Kidney (tissue), 14 donors: Measurements from ENCODE around the gene THY1. TPM values are rescaled to one million over a fixed set of nuclear protein-coding genes. Genes with fewer than 3 reads are reported as not detected.
A peak's percentile ranks its signal among the peaks of the same experiment; 100 is the strongest.

Source experiments
- DNase-seq, 5 donors: peaks; one replicate each; pipeline ENCODE4 v3.0.0-alpha.2; 2013 to 2020
- FAIRE-seq: peaks from 2 replicates; lab custom pipeline; 2012; peaks lifted over from hg19 to GRCh38; lab: Jason Lieb, UNC
- H3K27ac ChIP-seq, 2 donors: one replicate each; pipeline ENCODE4 v1.7.0; 2013; ENCODE audit warnings: low read depth in 2 of 2, low read length in 2 of 2, inconsistent platforms in 1 of 2
- H3K27me3 ChIP-seq: one replicate; pipeline ENCODE4 v1.7.1; 2013; ENCODE audit warnings: low read length, inconsistent platforms; ENCODE audit not compliant: control insufficient read depth, insufficient read depth
- H3K36me3 ChIP-seq, 3 donors: one replicate each; pipeline versions ENCODE4 v1.7.0 to v1.7.1; 2013; ENCODE audit warnings: low read length in 3 of 3, control low read depth in 1 of 3, inconsistent platforms in 1 of 3; ENCODE audit not compliant: insufficient read depth in 3 of 3, control insufficient read depth in 2 of 3
- H3K4me1 ChIP-seq, 3 donors: one replicate each; pipeline versions ENCODE4 v1.7.0 to v1.7.1; 2013; ENCODE audit warnings: low read length in 3 of 3, inconsistent platforms in 1 of 3, low read depth in 1 of 3; ENCODE audit not compliant: control insufficient read depth in 2 of 3, insufficient read depth in 2 of 3
- H3K4me3 ChIP-seq, 3 donors: one replicate each; pipeline versions ENCODE4 v1.7.0 to v1.8.1; 2013; ENCODE audit warnings: low read length in 3 of 3, control low read depth in 1 of 3, inconsistent platforms in 1 of 3
- H3K9ac ChIP-seq, 3 donors: one replicate each; pipeline versions ENCODE4 v1.7.0 to v1.7.1; 2013; ENCODE audit warnings: low read length in 3 of 3, control low read depth in 1 of 3, inconsistent platforms in 1 of 3
- H3K9me3 ChIP-seq, 3 donors: one replicate each; pipeline versions ENCODE4 v1.7.0 to v1.7.1; 2013; ENCODE audit warnings: low read length in 3 of 3, control low read depth in 1 of 3, inconsistent platforms in 1 of 3; ENCODE audit not compliant: control insufficient read depth in 2 of 3, insufficient read depth in 1 of 3
- intact Hi-C: fragments of 100-400 bp; cut with DNase I; formaldehyde crosslinking; loops from one replicate; pipeline ENCODE4 v1.11.1; 2022
- polyA plus RNA-seq: library from polyadenylated mRNA; stranded (reverse); fragments of 350-450 nt; fragmentation: Illumina TruSeq; extraction: RNeasy Lipid Tissue Mini Kit (QIAGEN cat#74804); gene quantifications from one replicate; pipeline ENCODE4 v1.2.3, GENCODE V29; 2014; ENCODE audit warnings: low read depth, low replicate concordance; ENCODE audit not compliant: insufficient read depth
- total RNA-seq: library from RNA; stranded (reverse); fragmentation: NEBNext Ultra II Directional; extraction: Animal tissue kit (Norgen Biotek cat#: 25700); gene quantifications from one replicate; pipeline ENCODE4 v1.2.1, GENCODE V29; 2021
- TF ChIP-seq, protein P1 (sequence below): IDR thresholded peaks from 3 replicates; pipeline ENCODE4 v1.5.1; 2012; ENCODE audit warnings: mild to moderate bottlenecking, moderate library complexity, borderline replicate concordance; ENCODE audit not compliant: insufficient read depth; ENCODE audit errors: extremely low read depth
- donor health status: control.
- donor health status: control.
- donor health status: control.
- donor health status: control.
- donor health status: control.
- donor health status: DM: yes; HTN: yes; CAD: no.
- donor health status: Normal renal cell carcinoma (clear cell type).

THY1 gene
- total and polyA plus RNA-seq, 2 donors from 2014 or later: 17.5 to 240 TPM

- no peak overlapping the region for H3K27ac ChIP-seq
- intact Hi-C loops: no loop called here
- TF ChIP-seq, protein P1, sequence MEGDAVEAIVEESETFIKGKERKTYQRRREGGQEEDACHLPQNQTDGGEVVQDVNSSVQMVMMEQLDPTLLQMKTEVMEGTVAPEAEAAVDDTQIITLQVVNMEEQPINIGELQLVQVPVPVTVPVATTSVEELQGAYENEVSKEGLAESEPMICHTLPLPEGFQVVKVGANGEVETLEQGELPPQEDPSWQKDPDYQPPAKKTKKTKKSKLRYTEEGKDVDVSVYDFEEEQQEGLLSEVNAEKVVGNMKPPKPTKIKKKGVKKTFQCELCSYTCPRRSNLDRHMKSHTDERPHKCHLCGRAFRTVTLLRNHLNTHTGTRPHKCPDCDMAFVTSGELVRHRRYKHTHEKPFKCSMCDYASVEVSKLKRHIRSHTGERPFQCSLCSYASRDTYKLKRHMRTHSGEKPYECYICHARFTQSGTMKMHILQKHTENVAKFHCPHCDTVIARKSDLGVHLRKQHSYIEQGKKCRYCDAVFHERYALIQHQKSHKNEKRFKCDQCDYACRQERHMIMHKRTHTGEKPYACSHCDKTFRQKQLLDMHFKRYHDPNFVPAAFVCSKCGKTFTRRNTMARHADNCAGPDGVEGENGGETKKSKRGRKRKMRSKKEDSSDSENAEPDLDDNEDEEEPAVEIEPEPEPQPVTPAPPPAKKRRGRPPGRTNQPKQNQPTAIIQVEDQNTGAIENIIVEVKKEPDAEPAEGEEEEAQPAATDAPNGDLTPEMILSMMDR: no peak
- H3K36me3 ChIP-seq: no peaks in the 10 kb centered on the region
- no peaks in the 10 kb centered on the region for H3K27me3 ChIP-seq
- FAIRE-seq (no peak), DNase-seq (no peak)
- no peaks in the 10 kb centered on the region for H3K4me1 ChIP-seq
- H3K9ac ChIP-seq: no peak overlapping the region
- H3K9me3 ChIP-seq: no peaks in the 10 kb centered on the region
- no peak overlapping the region for H3K4me3 ChIP-seq
Observed at GRCh38 chr11:119468511-119468910, 45.5 kb upstream of the THY1 start.

GRCh38 chr11:119461229-119461963 is 38.4 kb upstream of the THY1 start:
- FAIRE-seq: no peak

DNA sequence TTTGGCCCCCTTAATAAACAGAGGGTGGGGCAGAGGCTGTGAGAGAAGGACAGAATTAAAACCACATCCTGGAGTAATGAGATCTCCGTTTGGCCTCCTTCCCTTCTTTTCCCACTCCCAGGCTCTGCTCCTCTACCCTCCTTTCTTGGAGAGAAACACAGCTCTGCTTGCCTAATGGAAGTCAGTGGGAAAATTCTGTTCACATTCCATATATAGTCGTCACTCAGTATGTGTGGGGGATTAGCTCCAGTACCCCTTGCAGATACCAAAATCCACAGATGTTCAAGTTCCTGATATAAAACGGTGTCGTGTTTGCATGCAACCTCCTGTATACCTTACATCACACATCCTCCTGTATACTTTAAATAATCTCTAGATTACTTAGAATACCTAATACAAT is 37.6 kb upstream of the THY1 start:
- Histone ChIP-seq H3K36me3 (no peaks in the 10 kb centered on the region), H3K4me3 (no peak overlapping the region), H3K27me3 (no peaks in the 10 kb centered on the region), H3K9me3 (no peaks in the 10 kb centered on the region), H3K4me1 (no peaks in the 10 kb centered on the region), H3K9ac (no peak overlapping the region), H3K27ac (no peak overlapping the region)
- no peak for FAIRE-seq
- DNase-seq: peak in 1 of 5 donors; percentile 54
- intact Hi-C loops: no loop called here
- TF ChIP-seq, protein P1: no peak

More at GRCh38 chr11:119461229-119461963, 38.4 kb upstream of the THY1 start:
- Histone ChIP-seq H3K36me3 (no peaks in the 10 kb centered on the region), H3K27ac (no peak overlapping the region), H3K27me3 (no peaks in the 10 kb centered on the region), H3K9me3 (no peaks in the 10 kb centered on the region), H3K9ac (no peak overlapping the region), H3K4me1 (no peaks in the 10 kb centered on the region), H3K4me3 (no peak overlapping the region)
- TF ChIP-seq, protein P1: no peak
- intact Hi-C loops: no loop called here
- no peak for DNase-seq
